Endothelial cell of umbilical vein (primary cell): Measurements from ENCODE around the gene PRUNE2. TPM values are rescaled to one million over a fixed set of nuclear protein-coding genes. Genes with fewer than 3 reads are reported as not detected.

Source experiments
- BruUV-seq: library from RNA; stranded (reverse); fragments of 400-500 nt; replicated peaks from 2 replicates; lab custom pipeline; 2021; lab: Mats Ljungman, UMichigan
- CTCF ChIA-PET: fragments of 300-600, 350-600 bp; sonication (Branson Sonifier 250); formaldehyde crosslinking; loops from one replicate; lab custom pipeline; 2021; ENCODE audit warnings: antibody characterized with exemption, inconsistent platforms; lab: Charles Lee
- POLR2A ChIA-PET: fragments of 300-600, 350-600 bp; sonication (Branson Sonifier 250); formaldehyde crosslinking; loops from one replicate; lab custom pipeline; 2021; ENCODE audit warnings: antibody characterized with exemption, inconsistent platforms; lab: Charles Lee
- DNase-seq: peaks from one replicate; pipeline ENCODE4 v3.0.0-alpha.2; 2011; ENCODE audit warnings: low read depth, low spot score
- FAIRE-seq: peaks from 2 replicates; lab custom pipeline; 2011; peaks lifted over from hg19 to GRCh38; lab: Jason Lieb, UNC
- H2AFZ ChIP-seq: 2 replicates; pipeline ENCODE4 v1.6.0; 2012; ENCODE audit warnings: low read depth, low read length, control low read depth, inconsistent platforms
- H3K27ac ChIP-seq: 2 replicates; pipeline ENCODE4 v1.5.1; 2011; ENCODE audit warnings: low read depth, mild to moderate bottlenecking, control low read depth, low read length, moderate library complexity; ENCODE audit not compliant: insufficient read depth
- H3K27me3 ChIP-seq, 2 experiments: 2 replicates each; pipeline versions ENCODE4 v1.6.0 to v1.6.1; 2011; ENCODE audit warnings: low read length in 2 of 2, mixed read lengths in 1 of 2; ENCODE audit not compliant: control insufficient read depth in 2 of 2, insufficient read depth in 2 of 2
- H3K36me3 ChIP-seq, 2 experiments: 2 replicates in 1 of 2; 3 replicates in 1 of 2; pipeline ENCODE4 v1.5.1; 2011; ENCODE audit warnings: low read length in 2 of 2, mild to moderate bottlenecking in 1 of 2, moderate library complexity in 1 of 2; ENCODE audit not compliant: control insufficient read depth in 2 of 2, insufficient read depth in 2 of 2; ENCODE audit errors: extremely low read depth in 1 of 2
- H3K4me1 ChIP-seq: 3 replicates; pipeline ENCODE4 v1.5.1; 2011; ENCODE audit warnings: mild to moderate bottlenecking, low read length; ENCODE audit not compliant: control insufficient read depth, insufficient read depth; ENCODE audit errors: extremely low read depth
- H3K4me2 ChIP-seq: 2 replicates; pipeline ENCODE4 v1.6.1; 2011; ENCODE audit warnings: low read length, control low read depth, mixed read lengths; ENCODE audit not compliant: insufficient read depth
- H3K4me3 ChIP-seq, 3 experiments: fragments of 200-600 bp in 1 of 3; sonication (generic), shearing (Covaris generic) in 1 of 3; replicated peaks in 1 of 3; 2 replicates each; pipeline ENCODE4 v1.5.1; 2011 to 2016; ENCODE audit warnings: control low read depth in 3 of 3, low read length in 3 of 3, mild to moderate bottlenecking in 2 of 3, inconsistent platforms in 1 of 3, low read depth in 1 of 3, moderate library complexity in 1 of 3; ENCODE audit not compliant: insufficient read depth in 1 of 3
- H3K79me2 ChIP-seq: 2 replicates; pipeline ENCODE4 v1.6.0; 2012; ENCODE audit warnings: low read length, inconsistent platforms; ENCODE audit not compliant: control insufficient read depth, insufficient read depth
- H3K9ac ChIP-seq: replicated peaks from 2 replicates; pipeline ENCODE3; 2011; ENCODE audit warnings: low read length, control low read depth; ENCODE audit not compliant: insufficient read depth; ENCODE audit errors: extremely low read depth
- H3K9me1 ChIP-seq: replicated peaks from 3 replicates; pipeline ENCODE4 v1.6.0; 2011; ENCODE audit warnings: mild to moderate bottlenecking, low read length; ENCODE audit not compliant: control insufficient read depth, insufficient read depth; ENCODE audit errors: extremely low read depth
- H3K9me3 ChIP-seq: replicated peaks from 2 replicates; pipeline ENCODE4 v1.5.1; 2012; ENCODE audit warnings: low read length, inconsistent platforms; ENCODE audit not compliant: control insufficient read depth, insufficient read depth
- H4K20me1 ChIP-seq: replicated peaks from 2 replicates; pipeline ENCODE3; 2011; ENCODE audit warnings: mild to moderate bottlenecking, low read length; ENCODE audit not compliant: control insufficient read depth, insufficient read depth; ENCODE audit errors: extremely low read depth
- CTCF ChIP-seq, 2 donors: IDR thresholded peaks; 1 replicate in 1 of 2; 2 replicates in 1 of 2; pipeline ENCODE4 v1.5.1; 2011; ENCODE audit warnings: low read length in 2 of 2, mild to moderate bottlenecking in 2 of 2, moderate library complexity in 2 of 2, control low read depth in 1 of 2, inconsistent platforms in 1 of 2, low read depth in 1 of 2; ENCODE audit not compliant: insufficient read depth in 1 of 2; ENCODE audit errors: extremely low read depth in 1 of 2
- EZH2 ChIP-seq: IDR thresholded peaks from 2 replicates; pipeline ENCODE4 v1.6.1; 2012; ENCODE audit warnings: borderline replicate concordance, low read depth, mild to moderate bottlenecking, moderate library complexity, low read length, inconsistent platforms; ENCODE audit not compliant: severe bottlenecking
- FOS ChIP-seq: IDR thresholded peaks from 2 replicates; pipeline ENCODE4 v1.6.1; 2011; ENCODE audit warnings: mild to moderate bottlenecking, low read length, moderate library complexity, borderline replicate concordance; ENCODE audit not compliant: insufficient read depth
- GATA2 ChIP-seq: IDR thresholded peaks from 2 replicates; pipeline ENCODE4 v1.7.0; 2011; ENCODE audit warnings: low read depth, mild to moderate bottlenecking, moderate library complexity, mixed read lengths, low read length; ENCODE audit not compliant: insufficient read length, insufficient read depth
- JUN ChIP-seq: IDR thresholded peaks from 2 replicates; pipeline ENCODE4 v1.6.1; 2011; ENCODE audit warnings: borderline replicate concordance, low read depth; ENCODE audit not compliant: insufficient read length, insufficient read depth
- MYC ChIP-seq: IDR thresholded peaks from one replicate; pipeline ENCODE4 v1.6.1; 2011; ENCODE audit warnings: mild to moderate bottlenecking, low read depth, low read length
- POLR2A ChIP-seq: IDR thresholded peaks from 2 replicates; pipeline ENCODE4 v1.6.1; 2012; ENCODE audit warnings: low read depth, mild to moderate bottlenecking, control low read depth, low read length
- POLR2AphosphoS5 ChIP-seq: IDR thresholded peaks from 2 replicates; pipeline ENCODE4 v1.6.1; 2012; ENCODE audit warnings: low read depth, mild to moderate bottlenecking, control low read depth, low read length, moderate library complexity; ENCODE audit not compliant: insufficient read depth
- dilution Hi-C: fragments of 300-500 bp; cut with MboI; formaldehyde crosslinking; loops from one replicate; pipeline ENCODE4 v1.15.0; 2019; ENCODE audit warnings: low sequenced_read_pairs; ENCODE audit not compliant: extremely low pct_ligation_motif_present
- intact Hi-C: fragments of 100-400 bp; cut with micrococcal nuclease; formaldehyde crosslinking; loops from one replicate; pipeline ENCODE4 v1.10.0; 2022
- polyA plus RNA-seq, 4 experiments: library from polyadenylated mRNA; depleted of rRNA in 3 of 4; stranded (reverse) in 3 of 4; unstranded in 1 of 4; fragments of >200 nt; gene quantifications; 2 replicates each; pipeline versions ENCODE4 v1.2.1 to v1.2.3, GENCODE V29; 2011 to 2012; ENCODE audit warnings: missing spikeins in 1 of 4
- total RNA-seq: library from RNA; stranded (reverse); gene quantifications from 2 replicates; pipeline ENCODE4 v1.2.3, GENCODE V29; 2021
- TF ChIP-seq, protein P1 (sequence below): IDR thresholded peaks from 2 replicates; pipeline ENCODE4 v1.6.1; 2011; ENCODE audit not compliant: insufficient read depth, insufficient read length

PRUNE2 gene
- total and polyA plus RNA-seq, 2 donors (not counting 3 experiments of a cell fraction or from before 2014, with no cell fraction given), result 15.8 to 21.7 TPM

- no peaks in the 10 kb centered on the region for H3K27me3 ChIP-seq
- POLR2A ChIA-PET, result no interaction called here
- BruUV-seq, result no TSS peak
- no peaks in the 10 kb centered on the region for H3K4me1 ChIP-seq
- H3K27ac ChIP-seq, result no peak overlapping the region
- no peaks in the 10 kb centered on the region for H3K79me2 ChIP-seq
- no peaks in the 10 kb centered on the region for H3K9me1 ChIP-seq
- no peaks in the 10 kb centered on the region for H3K36me3 ChIP-seq
- no peaks in the 10 kb centered on the region for H4K20me1 ChIP-seq
- H3K9ac ChIP-seq, result no peak overlapping the region
- FAIRE-seq, result no peak
- no peak overlapping the region for H3K4me3 ChIP-seq
- no peaks in the 10 kb centered on the region for H3K9me3 ChIP-seq
- dilution Hi-C loops (no loop called here), intact Hi-C loops (no loop called here)
- no peak for DNase-seq
- no peak overlapping the region for H3K4me2 ChIP-seq
- CTCF ChIA-PET, result no interaction called here
- TF ChIP-seq POLR2AphosphoS5 (no peak), CTCF (IDR thresholded peaks at IDR 0.05; ENCODE audit: extremely low read depth in 1 of 2, insufficient read depth in 1 of 2, low read depth in 1 of 2, low read length in 2 of 2) (no peak), EZH2 (no peak), POLR2A (no peak)
- no peak overlapping the region for H2AFZ ChIP-seq
These were observed 39.2 kb downstream of the PRUNE2 start for GRCh38 chr9:76866689-76867088.

DNA sequence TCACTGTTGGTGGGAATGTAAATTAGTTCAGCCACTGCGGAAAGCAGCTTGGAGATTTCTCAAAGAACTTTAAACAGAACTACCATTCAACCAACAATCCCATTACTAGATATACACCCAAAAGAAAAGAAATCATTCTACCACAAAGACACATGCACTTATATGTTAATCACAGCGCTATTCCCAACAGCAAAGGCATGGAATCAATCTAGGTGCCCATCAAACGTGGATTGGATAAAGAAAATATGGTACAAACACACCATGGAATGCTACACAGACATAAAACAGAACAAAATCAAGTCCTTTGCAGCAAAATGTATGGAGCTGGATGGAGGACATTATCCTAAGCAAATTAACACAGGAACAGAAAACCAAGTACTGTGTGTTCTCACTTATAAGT, 42.1 kb downstream of the PRUNE2 start:
- FAIRE-seq (no peak), DNase-seq (no peak)
- no peak overlapping the region for H3K4me2 ChIP-seq
- no peaks in the 10 kb centered on the region for H3K9me1 ChIP-seq
- intact Hi-C loops (no loop called here), dilution Hi-C loops (no loop called here)
- no peak overlapping the region for H3K9ac ChIP-seq
- H3K27me3 ChIP-seq, result no peaks in the 10 kb centered on the region
- BruUV-seq, result no TSS peak
- ChIA-PET CTCF (no interaction called here), POLR2A (no interaction called here)
- H3K9me3 ChIP-seq, result no peaks in the 10 kb centered on the region
- no peaks in the 10 kb centered on the region for H3K79me2 ChIP-seq
- H3K36me3 ChIP-seq, result no peaks in the 10 kb centered on the region
- no peak for TF ChIP-seq JUN
- TF ChIP-seq CTCF (IDR thresholded peaks at IDR 0.05; ENCODE audit: extremely low read depth in 1 of 2, insufficient read depth in 1 of 2, low read depth in 1 of 2, low read length in 2 of 2), result no peak
- TF ChIP-seq, protein P1, sequence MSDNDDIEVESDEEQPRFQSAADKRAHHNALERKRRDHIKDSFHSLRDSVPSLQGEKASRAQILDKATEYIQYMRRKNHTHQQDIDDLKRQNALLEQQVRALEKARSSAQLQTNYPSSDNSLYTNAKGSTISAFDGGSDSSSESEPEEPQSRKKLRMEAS, result no peak
- no peak for TF ChIP-seq MYC
- no peak for TF ChIP-seq GATA2
- no peak for TF ChIP-seq POLR2AphosphoS5
- no peak for TF ChIP-seq FOS
- no peak for TF ChIP-seq EZH2
- no peak for TF ChIP-seq POLR2A
- H2AFZ ChIP-seq, result no peak overlapping the region
- no peak overlapping the region for H3K27ac ChIP-seq
- no peaks in the 10 kb centered on the region for H3K4me1 ChIP-seq
- H3K4me3 ChIP-seq, result no peak overlapping the region
- no peaks in the 10 kb centered on the region for H4K20me1 ChIP-seq
